ENCODE results near the gene TOR4A. TPM values are rescaled to one million over a fixed set of nuclear protein-coding genes. Genes with fewer than 3 reads are reported as not detected.

TOR4A gene
- total and polyA plus RNA-seq, 9 of the 15 experiments (the other 6 are each of a cell fraction or from before 2014, with no cell fraction given): 3.9 to 49.2 (median 8.8) TPM

GRCh38 chr9:137253717-137254623 is 23.6 kb upstream of the TOR4A start:
- H3K9ac ChIP-seq (ENCODE audit: insufficient read depth in 1 of 2, low read depth in 2 of 2, low read length in 2 of 2): peak overlapping the region; percentile 90 to 95
- 33% methylated on average over 18 of the region's 21 CpGs for WGBS (ENCODE audit: insufficient coverage, low coverage, missing lambda C conversion rate)
- intact Hi-C loops (cut with micrococcal nuclease): loop anchor here (2.0 kb wide), 2 partner anchors 13 to 23 kb away; partner anchors contain the start of genes TOR4A and TUBB4B
- peak overlapping the region; percentile 100 for H3K4me3 ChIP-seq
- H3K27me3 ChIP-seq (ENCODE audit: control insufficient read depth in 2 of 2, insufficient read depth in 2 of 2, low read length in 2 of 2): no peaks in the 10 kb centered on the region
- ChIA-PET CTCF (ENCODE audit: low intra/inter-chr PET ratio) (no interaction called here), POLR2A (interaction anchor here (0.6 to 8.3 kb wide), 11 partner anchors 11 to 394 kb away, joined by 3 to 221 read pairs (median 3); partner anchors contain the start of gene TUBB4B)
- peaks cover 13 to 68% of the 10 kb centered on the region in 2 experiments for H3K4me1 ChIP-seq (replicated peaks in 1 of 2; ENCODE audit: control insufficient read depth in 2 of 2, insufficient read depth in 2 of 2, low read length in 2 of 2)
- H2AFZ ChIP-seq (ENCODE audit: low read depth, low read length): peak overlapping the region; percentile 91
- peaks cover 25% of the 10 kb centered on the region for H3K36me3 ChIP-seq (ENCODE audit: control insufficient read depth, insufficient read depth, low read length)
- peak in 2 of 4 experiments; percentile 30 to 44 for DNase-seq (ENCODE audit: extremely low read depth in 1 of 4, low spot score in 3 of 4)
- ATAC-seq: peak; percentile 30
- no peaks in the 10 kb centered on the region; the same call in 1 of the 2 replicates for H4K20me1 ChIP-seq (replicated peaks; ENCODE audit: control insufficient read depth, insufficient read depth, low read length)
- H3K79me2 ChIP-seq (ENCODE audit: control insufficient read depth, insufficient read depth, low read length): peaks cover 35% of the 10 kb centered on the region
- H3K9me3 ChIP-seq (replicated peaks; ENCODE audit: control insufficient read depth, insufficient read depth, low read depth, low read length): no peaks in the 10 kb centered on the region
- no TSS peak for BruUV-seq (replicated peaks)
- no peaks in the 10 kb centered on the region for H3K9me1 ChIP-seq (ENCODE audit: control insufficient read depth, insufficient read depth, low read length)
- in situ Hi-C loops (cut with MboI): no loop called here
- peak overlapping the region; percentile 84 for H3K27ac ChIP-seq (ENCODE audit: extremely low read depth, low read depth, low read length)
- peak overlapping the region; percentile 97 for H3K4me2 ChIP-seq (ENCODE audit: insufficient read depth, low read length)
- FAIRE-seq: peak; percentile 29
- TF ChIP-seq PCBP2 (IDR thresholded peaks at IDR 0.05; ENCODE audit: low read depth, low read length, poor library complexity, severe bottlenecking) (no peak), CHD4 (IDR thresholded peaks at IDR 0.05; ENCODE audit: insufficient read depth, insufficient replicate concordance, low read depth, low read length, poor library complexity, severe bottlenecking) (no peak), CC2D1A (IDR thresholded peaks at IDR 0.05) (no peak), ARNT (IDR thresholded peaks at IDR 0.05) (no peak), FOSL1 (tag; conservative IDR thresholded peaks at IDR 0.05) (no peak), ZBTB9 (CRISPR knock-in tag; IDR thresholded peaks at IDR 0.05) (no peak), MLX (CRISPR knock-in tag; conservative IDR thresholded peaks at IDR 0.05) (no peak), CBFA2T3 (IDR thresholded peaks at IDR 0.05) (no peak), ZNF140 (CRISPR knock-in tag; IDR thresholded peaks at IDR 0.05) (no peak), ZNF444 (CRISPR knock-in tag; IDR thresholded peaks at IDR 0.05) (no peak), HMG20A (CRISPR knock-in tag; conservative IDR thresholded peaks at IDR 0.05) (no peak), ZBTB12 (CRISPR knock-in tag; IDR thresholded peaks at IDR 0.05) (no peak), NCOA2 (IDR thresholded peaks at IDR 0.05; ENCODE audit: partially characterized antibody in 2 of 2) (no peak), CHAMP1 (IDR thresholded peaks at IDR 0.05) (no peak)
